ENCODE measurements around the gene MB.

DNA sequence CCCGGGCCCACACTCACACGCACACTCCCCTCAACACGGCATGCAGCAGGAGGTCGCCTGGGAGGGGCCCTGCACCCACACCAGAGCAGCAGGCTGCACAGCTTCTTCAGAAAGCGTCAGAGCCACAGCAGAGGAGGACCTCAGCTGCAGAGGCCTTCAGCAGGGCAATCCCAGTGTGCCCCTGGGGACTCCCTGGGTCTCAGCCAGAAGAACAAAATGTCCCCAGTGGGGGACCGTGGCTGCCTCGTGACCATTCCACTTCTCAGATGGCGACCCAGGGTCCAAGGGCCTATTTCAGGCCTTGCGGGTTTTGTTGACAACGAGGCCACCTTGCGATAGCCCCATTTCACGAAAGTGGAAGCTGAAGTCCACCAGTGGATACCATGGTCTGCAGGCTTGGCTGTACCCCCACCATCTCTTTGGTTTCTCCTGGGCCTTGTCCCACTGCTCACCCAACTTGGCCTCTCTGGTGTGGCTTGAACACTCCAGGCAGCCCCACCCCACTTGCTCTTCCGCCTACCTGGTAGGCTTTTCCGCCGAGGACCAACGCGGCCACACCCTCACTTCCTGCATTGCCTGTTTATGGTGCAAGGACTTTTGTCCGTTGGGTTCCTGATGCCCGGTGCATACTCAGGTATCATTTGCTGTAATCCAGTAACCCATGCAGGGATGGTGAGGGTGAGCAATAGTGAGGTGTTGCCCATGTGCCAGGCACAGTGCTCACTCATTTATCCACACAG, 38.1 kb downstream of the MB start:
- TF ChIP-seq CTCF (IDR thresholded peaks at IDR 0.05), result no peak
- no peak for TF ChIP-seq POLR2AphosphoS5 (IDR thresholded peaks at IDR 0.05)
